Measurements from ENCODE around the gene LRRC26. TPM values are rescaled to one million over a fixed set of nuclear protein-coding genes. Genes with fewer than 3 reads are reported as not detected.

Gene LRRC26
- total RNA-seq, 1 donor from 2014 or later: 0.31 TPM

DNA sequence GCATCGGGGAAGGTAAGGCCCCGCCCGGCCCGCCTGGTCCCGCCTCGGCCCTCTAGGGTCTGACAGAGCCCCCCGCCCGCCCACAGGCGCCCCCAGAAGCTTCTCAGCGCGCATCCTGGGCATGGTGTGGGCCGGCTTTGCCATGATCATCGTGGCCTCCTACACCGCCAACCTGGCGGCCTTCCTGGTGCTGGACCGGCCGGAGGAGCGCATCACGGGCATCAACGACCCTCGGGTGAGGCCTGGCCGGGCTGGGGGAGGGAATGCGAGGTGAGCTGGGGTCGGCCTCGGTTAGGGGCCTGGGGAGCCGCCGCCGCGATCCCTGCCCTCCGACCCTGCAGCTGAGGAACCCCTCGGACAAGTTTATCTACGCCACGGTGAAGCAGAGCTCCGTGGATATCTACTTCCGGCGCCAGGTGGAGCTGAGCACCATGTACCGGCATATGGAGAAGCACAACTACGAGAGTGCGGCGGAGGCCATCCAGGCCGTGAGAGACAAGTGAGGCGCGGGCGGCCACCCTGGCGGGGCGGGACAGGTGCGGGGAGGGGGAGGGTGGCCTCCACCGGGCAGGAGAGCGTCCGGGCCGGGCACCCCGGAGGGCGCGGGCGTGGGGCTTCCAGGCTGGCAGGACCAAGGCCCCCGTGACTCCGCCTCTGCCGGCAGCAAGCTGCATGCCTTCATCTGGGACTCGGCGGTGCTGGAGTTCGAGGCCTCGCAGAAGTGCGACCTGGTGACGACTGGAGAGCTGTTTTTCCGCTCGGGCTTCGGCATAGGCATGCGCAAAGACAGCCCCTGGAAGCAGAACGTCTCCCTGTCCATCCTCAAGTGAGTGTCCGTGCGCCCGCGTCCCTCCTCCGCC, 7.1 kb downstream of the LRRC26 start:
- Mint-ChIP-seq H3K4me1 (peaks cover 22% of the 10 kb centered on the region), H3K27me3 (peaks cover 34% of the 10 kb centered on the region), H3K27ac (no peak overlapping the region), H3K9me3 (no peaks in the 10 kb centered on the region), H3K4me3 (no peak overlapping the region), H3K36me3 (ENCODE audit: low read depth) (no peaks in the 10 kb centered on the region)
- TF ChIP-seq, protein P1, sequence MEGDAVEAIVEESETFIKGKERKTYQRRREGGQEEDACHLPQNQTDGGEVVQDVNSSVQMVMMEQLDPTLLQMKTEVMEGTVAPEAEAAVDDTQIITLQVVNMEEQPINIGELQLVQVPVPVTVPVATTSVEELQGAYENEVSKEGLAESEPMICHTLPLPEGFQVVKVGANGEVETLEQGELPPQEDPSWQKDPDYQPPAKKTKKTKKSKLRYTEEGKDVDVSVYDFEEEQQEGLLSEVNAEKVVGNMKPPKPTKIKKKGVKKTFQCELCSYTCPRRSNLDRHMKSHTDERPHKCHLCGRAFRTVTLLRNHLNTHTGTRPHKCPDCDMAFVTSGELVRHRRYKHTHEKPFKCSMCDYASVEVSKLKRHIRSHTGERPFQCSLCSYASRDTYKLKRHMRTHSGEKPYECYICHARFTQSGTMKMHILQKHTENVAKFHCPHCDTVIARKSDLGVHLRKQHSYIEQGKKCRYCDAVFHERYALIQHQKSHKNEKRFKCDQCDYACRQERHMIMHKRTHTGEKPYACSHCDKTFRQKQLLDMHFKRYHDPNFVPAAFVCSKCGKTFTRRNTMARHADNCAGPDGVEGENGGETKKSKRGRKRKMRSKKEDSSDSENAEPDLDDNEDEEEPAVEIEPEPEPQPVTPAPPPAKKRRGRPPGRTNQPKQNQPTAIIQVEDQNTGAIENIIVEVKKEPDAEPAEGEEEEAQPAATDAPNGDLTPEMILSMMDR (IDR thresholded peaks at IDR 0.05): no peak
- ChIA-PET POLR2A (interaction anchor here (0.6 to 1.6 kb wide), 2 partner anchors 33 to 116 kb away, joined by 5 to 6 read pairs; no protein-coding TSS in a partner anchor), CTCF (no interaction called here)
- ATAC-seq (ENCODE audit: low read depth): peak; percentile 43
- DNase-seq: no peak
- intact Hi-C loops (cut with micrococcal nuclease): loop anchor here (10.0 kb wide), 1 partner anchor 318 kb away; the partner anchor contains the start of genes AJM1 and PHPT1

DNA sequence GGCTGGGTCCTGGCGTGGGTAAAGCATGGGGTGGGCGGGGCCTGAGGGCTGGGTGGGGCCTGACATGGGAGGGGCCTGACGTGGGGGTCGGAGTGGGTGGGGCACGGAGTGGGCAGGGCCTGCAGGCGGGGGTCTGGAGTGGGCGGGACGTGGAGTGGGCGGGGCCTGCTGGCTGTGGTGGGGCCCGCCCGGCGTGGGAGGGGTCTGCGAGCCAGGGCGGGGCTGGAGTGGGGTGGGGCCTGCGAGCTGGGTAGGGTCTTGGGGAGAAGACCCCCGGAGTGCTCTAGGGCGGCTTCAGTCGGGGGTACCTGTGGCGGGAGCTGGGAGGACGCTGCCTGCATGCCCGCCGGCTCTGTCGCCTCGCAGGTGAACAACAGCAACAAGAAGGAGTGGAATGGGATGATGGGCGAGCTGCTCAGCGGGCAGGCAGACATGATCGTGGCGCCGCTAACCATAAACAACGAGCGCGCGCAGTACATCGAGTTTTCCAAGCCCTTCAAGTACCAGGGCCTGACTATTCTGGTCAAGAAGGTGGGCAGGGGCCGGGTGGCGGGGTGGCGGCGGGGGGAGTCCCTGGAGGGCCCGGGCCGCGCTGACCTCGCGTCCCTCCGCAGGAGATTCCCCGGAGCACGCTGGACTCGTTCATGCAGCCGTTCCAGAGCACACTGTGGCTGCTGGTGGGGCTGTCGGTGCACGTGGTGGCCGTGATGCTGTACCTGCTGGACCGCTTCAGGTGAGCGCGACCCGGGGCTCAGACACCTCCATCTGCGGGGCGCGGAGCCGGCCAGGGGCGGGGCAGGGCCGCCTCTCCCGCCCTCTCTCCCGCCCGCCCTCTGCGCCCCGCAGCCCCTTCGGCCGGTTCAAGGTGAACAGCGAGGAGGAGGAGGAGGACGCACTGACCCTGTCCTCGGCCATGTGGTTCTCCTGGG, 8.0 kb downstream of the LRRC26 start:
- POLR2A ChIA-PET: interaction anchor here (0.6 kb wide), 2 partner anchors 39 to 115 kb away, joined by 4 to 6 read pairs; no protein-coding TSS in a partner anchor
- Mint-ChIP-seq H3K9me3 (no peaks in the 10 kb centered on the region), H3K36me3 (ENCODE audit: low read depth) (no peaks in the 10 kb centered on the region), H3K4me3 (no peak overlapping the region), H3K4me1 (peaks cover 23% of the 10 kb centered on the region), H3K27ac (no peak overlapping the region), H3K27me3 (peaks cover 40% of the 10 kb centered on the region)
- CTCF ChIA-PET: no interaction called here
- intact Hi-C loops (cut with micrococcal nuclease): loop anchor here (10.0 kb wide), 1 partner anchor 317 kb away; the partner anchor contains the start of genes AJM1 and PHPT1
- no peak for DNase-seq
- ATAC-seq (ENCODE audit: low read depth): no peak
- TF ChIP-seq, protein P1 (IDR thresholded peaks at IDR 0.05): no peak

DNA sequence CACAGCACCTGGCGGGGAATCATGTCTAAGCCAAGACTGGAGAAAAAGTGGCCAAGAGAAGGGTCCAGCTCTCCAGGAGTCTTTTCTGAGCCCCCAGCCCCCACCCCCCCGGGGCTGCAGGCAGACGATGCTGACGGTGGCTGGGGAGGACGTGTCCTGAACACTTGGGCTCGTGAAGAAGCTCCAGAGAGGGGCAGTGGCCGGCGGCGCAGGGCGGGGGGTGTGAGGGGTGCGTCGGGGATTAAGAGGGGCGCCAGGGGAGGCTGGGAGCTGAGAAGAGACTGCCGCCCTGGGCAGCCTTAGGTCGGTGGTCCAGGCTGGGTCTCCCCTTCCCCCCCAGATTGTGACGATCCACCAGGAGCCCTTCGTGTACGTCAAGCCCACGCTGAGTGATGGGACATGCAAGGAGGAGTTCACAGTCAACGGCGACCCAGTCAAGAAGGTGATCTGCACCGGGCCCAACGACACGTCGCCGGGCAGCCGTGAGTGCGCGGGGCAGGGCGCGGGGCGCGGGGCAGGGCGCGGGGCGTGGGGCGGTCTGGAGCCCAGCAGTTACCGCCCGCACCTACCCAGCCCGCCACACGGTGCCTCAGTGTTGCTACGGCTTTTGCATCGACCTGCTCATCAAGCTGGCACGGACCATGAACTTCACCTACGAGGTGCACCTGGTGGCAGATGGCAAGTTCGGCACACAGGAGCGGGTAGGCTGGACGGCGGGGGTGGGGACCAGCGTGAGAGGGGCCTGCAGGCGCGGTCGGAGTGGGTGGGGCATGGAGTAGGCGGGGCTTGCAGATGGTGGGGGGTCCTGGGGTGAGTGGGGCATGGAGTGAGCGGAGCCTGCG, 8.9 kb downstream of the LRRC26 start:
- no peaks in the 10 kb centered on the region for H3K36me3 Mint-ChIP-seq (ENCODE audit: low read depth)
- H3K4me1 Mint-ChIP-seq: peaks cover 24% of the 10 kb centered on the region
- DNase-seq (no peak), ATAC-seq (ENCODE audit: low read depth) (no peak)
- H3K9me3 Mint-ChIP-seq: no peaks in the 10 kb centered on the region
- H3K27ac Mint-ChIP-seq: no peak overlapping the region
- ChIA-PET POLR2A (interaction anchor here (0.6 kb wide), 1 partner anchor 38 kb away, joined by 4 read pairs; no protein-coding TSS in a partner anchor), CTCF (no interaction called here)
- no peak overlapping the region for H3K4me3 Mint-ChIP-seq
- intact Hi-C loops (cut with micrococcal nuclease): loop anchor here (10.0 kb wide), 1 partner anchor 316 kb away; the partner anchor contains the start of genes AJM1 and PHPT1
- TF ChIP-seq, protein P1 (IDR thresholded peaks at IDR 0.05): no peak
- H3K27me3 Mint-ChIP-seq: peaks cover 37% of the 10 kb centered on the region

DNA sequence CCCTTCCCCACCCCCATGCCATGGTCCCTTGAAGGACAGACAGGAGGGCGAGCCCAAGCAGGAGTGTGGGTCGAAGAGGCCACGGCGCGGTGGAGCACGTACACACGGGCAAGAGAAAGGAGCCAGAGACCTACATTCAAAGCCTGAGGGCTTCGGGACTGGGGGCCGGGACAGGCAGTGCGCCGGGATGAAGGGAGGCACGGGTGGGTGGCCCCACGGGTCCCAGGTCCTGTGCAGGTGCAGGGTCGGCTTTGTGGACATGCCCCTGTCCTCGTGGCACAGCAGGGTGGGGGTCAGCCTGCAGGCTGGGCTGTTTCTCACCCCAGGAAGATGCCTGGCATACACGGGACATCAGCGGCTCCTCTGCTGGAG, 9.8 kb downstream of the LRRC26 start:
- Mint-ChIP-seq H3K27ac (no peak overlapping the region), H3K27me3 (peaks cover 34% of the 10 kb centered on the region)
- CTCF ChIA-PET: no interaction called here

More for the DNA sequence above, 9.8 kb downstream of the LRRC26 start:
- H3K36me3 Mint-ChIP-seq (ENCODE audit: low read depth): no peaks in the 10 kb centered on the region
- H3K4me3 Mint-ChIP-seq: no peak overlapping the region
- POLR2A ChIA-PET: no interaction called here
- ATAC-seq (ENCODE audit: low read depth) (no peak), DNase-seq (no peak)
- no peaks in the 10 kb centered on the region for H3K9me3 Mint-ChIP-seq
- H3K4me1 Mint-ChIP-seq: peaks cover 24% of the 10 kb centered on the region
- intact Hi-C loops (cut with micrococcal nuclease): loop anchor here (10.0 kb wide), 1 partner anchor 315 kb away; the partner anchor contains the start of genes AJM1 and PHPT1
- TF ChIP-seq, protein P1 (IDR thresholded peaks at IDR 0.05): no peak

Measured in activated B cell treated with CpG ODN at 0.5 μM for 24 hours (primary cell).